SK-N-MC (cell line): Measurements from ENCODE around the gene CHAC1.

Experiments used
- DNase-seq: peaks from one replicate; pipeline ENCODE4 v3.0.0-alpha.2; 2011; ENCODE audit warnings: low read depth, low spot score
- H3K27ac ChIP-seq: fragments of 200-600 bp; sonication (generic); 2 replicates; pipeline ENCODE4 v1.5.1; 2016; ENCODE audit warnings: mixed run types
- H3K36me3 ChIP-seq: fragments of 200-600 bp; sonication (generic); 2 replicates; pipeline ENCODE4 v1.6.1; 2017; ENCODE audit warnings: antibody characterized with exemption, low read length, mixed read lengths; ENCODE audit not compliant: insufficient read depth
- H3K4me3 ChIP-seq: fragments of 200-600 bp; sonication (generic); 2 replicates; pipeline ENCODE4 v1.5.1; 2016
- H3K9ac ChIP-seq: fragments of 200-600 bp; sonication (generic); 2 replicates; pipeline ENCODE4 v1.8.0; 2017; ENCODE audit warnings: mixed run types, mixed read lengths; ENCODE audit not compliant: insufficient read length
- H3K9me3 ChIP-seq: fragments of 200-600 bp; sonication (generic); 2 replicates; pipeline ENCODE4 v1.6.1; 2017; ENCODE audit warnings: low read depth, mild to moderate bottlenecking, antibody characterized with exemption, low read length, moderate library complexity, mixed read lengths
- EZH2 ChIP-seq: fragments of 200-600 bp; sonication (generic); IDR thresholded peaks from one replicate; pipeline ENCODE4 v1.6.1; 2017; ENCODE audit warnings: antibody characterized with exemption
- FOXP2 ChIP-seq: optimal IDR thresholded peaks from 2 replicates; pipeline ENCODE3; 2011; ENCODE audit warnings: mild to moderate bottlenecking, moderate library complexity; ENCODE audit not compliant: insufficient read depth; ENCODE audit errors: extremely low read length, control extremely low read depth
- POLR2AphosphoS5 ChIP-seq: IDR thresholded peaks from 2 replicates; pipeline ENCODE4 v1.6.1; 2012; ENCODE audit warnings: mild to moderate bottlenecking, low read depth, low read length, borderline replicate concordance

Gene CHAC1

GRCh38 chr15:40932649-40933516 lies 20.4 kb upstream of the CHAC1 start:
- no peaks in the 10 kb centered on the region for H3K9me3 ChIP-seq
- no peak for DNase-seq
- no peak for TF ChIP-seq FOXP2
- no peak for TF ChIP-seq POLR2AphosphoS5
- no peaks in the 10 kb centered on the region for H3K36me3 ChIP-seq
- H3K27ac ChIP-seq: no peak overlapping the region
- no peak overlapping the region for H3K4me3 ChIP-seq
- no peak overlapping the region for H3K9ac ChIP-seq

DNA sequence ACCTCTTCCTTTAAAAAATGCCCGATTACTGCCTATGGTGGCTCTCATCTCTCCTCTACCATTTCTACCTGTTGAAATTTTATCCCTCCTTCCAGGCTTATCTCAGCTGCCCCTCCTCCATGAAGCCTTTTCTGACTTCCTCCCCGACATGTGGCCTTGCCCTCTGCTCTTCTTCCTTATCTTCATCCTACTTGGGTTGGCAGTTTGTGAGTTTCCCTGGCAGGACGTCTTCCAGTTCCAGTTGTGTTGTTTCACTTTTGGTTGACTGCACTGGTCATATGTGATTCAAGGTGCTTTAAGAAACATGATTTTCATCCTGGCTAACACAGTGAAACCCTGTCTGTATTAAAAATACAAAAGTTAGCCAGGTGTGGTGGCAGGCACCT lies 19.8 kb upstream of the CHAC1 start:
- H3K9me3 ChIP-seq: no peaks in the 10 kb centered on the region
- TF ChIP-seq FOXP2: no peak
- no peak for TF ChIP-seq EZH2
- TF ChIP-seq POLR2AphosphoS5: no peak
- H3K36me3 ChIP-seq: no peaks in the 10 kb centered on the region
- no peak for DNase-seq
- H3K4me3 ChIP-seq: no peak overlapping the region
- H3K9ac ChIP-seq: no peak overlapping the region
- H3K27ac ChIP-seq: no peak overlapping the region

DNA sequence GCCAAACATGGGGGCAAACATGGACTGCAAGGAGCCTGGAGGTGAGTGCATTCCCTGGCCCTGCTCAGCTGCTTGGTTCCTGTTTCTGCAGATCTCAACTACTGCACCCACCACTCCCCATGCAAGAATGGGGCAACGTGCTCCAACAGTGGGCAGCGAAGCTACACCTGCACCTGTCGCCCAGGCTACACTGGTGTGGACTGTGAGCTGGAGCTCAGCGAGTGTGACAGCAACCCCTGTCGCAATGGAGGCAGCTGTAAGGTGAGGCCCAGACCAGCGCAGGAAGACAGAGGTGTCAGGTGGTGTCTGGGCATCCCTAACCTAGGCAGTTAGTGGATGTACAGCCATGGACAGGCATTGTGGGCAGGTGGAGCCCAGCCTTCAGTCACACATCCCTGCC lies 18.8 kb upstream of the CHAC1 start:
- H3K36me3 ChIP-seq: no peaks in the 10 kb centered on the region
- TF ChIP-seq POLR2AphosphoS5 (no peak), FOXP2 (no peak), EZH2 (no peak)
- no peak overlapping the region for H3K27ac ChIP-seq
- DNase-seq: no peak
- no peak overlapping the region for H3K4me3 ChIP-seq
- H3K9ac ChIP-seq: no peak overlapping the region
- no peaks in the 10 kb centered on the region for H3K9me3 ChIP-seq

DNA sequence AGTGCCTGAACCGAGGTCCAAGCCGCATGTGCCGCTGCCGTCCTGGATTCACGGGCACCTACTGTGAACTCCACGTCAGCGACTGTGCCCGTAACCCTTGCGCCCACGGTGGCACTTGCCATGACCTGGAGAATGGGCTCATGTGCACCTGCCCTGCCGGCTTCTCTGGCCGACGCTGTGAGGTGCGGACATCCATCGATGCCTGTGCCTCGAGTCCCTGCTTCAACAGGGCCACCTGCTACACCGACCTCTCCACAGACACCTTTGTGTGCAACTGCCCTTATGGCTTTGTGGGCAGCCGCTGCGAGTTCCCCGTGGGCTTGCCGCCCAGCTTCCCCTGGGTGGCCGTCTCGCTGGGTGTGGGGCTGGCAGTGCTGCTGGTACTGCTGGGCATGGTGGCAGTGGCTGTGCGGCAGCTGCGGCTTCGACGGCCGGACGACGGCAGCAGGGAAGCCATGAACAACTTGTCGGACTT lies 17.0 kb upstream of the CHAC1 start:
- TF ChIP-seq EZH2 (no peak), POLR2AphosphoS5 (no peak), FOXP2 (no peak)
- DNase-seq: no peak
- H3K9ac ChIP-seq: no peak overlapping the region
- no peak overlapping the region for H3K4me3 ChIP-seq
- H3K27ac ChIP-seq: no peak overlapping the region
- no peaks in the 10 kb centered on the region for H3K9me3 ChIP-seq
- H3K36me3 ChIP-seq: no peaks in the 10 kb centered on the region

DNA sequence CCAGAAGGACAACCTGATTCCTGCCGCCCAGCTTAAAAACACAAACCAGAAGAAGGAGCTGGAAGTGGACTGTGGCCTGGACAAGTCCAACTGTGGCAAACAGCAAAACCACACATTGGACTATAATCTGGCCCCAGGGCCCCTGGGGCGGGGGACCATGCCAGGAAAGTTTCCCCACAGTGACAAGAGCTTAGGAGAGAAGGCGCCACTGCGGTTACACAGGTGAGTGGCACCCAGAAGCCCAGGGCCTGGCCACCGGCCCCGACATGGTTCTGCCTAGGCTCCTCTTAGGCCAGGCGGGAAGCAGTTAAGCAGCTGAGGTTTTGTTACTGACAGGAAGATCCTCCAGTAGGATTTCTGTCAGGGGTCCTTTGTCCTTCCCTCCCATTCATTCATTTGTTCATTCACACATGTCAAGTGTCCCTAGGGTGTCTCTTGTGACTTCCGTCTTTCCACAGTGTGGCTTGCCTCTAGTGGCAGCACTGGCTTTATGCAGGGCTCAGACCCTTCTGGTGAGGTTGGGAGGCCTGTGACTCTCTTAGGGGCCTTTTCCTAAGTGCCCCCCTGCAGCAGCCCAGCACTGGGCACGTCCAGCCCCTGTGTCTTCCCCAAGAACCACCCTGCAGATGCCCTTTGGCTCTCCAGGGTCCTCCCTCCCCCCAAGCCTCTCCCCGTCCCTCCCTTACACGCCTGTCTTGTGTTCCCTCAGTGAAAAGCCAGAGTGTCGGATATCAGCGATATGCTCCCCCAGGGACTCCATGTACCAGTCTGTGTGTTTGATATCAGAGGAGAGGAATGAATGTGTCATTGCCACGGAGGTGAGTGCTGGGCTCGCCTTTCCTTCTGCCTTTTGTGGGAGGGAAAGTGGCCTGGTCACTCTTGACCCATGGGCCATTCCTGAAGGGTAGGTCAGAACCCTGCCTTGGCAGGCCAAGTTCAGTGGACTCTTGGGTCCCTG lies 16.3 kb upstream of the CHAC1 start:
- no peak overlapping the region for H3K27ac ChIP-seq
- DNase-seq: no peak
- H3K36me3 ChIP-seq: no peaks in the 10 kb centered on the region
- no peak for TF ChIP-seq EZH2
- TF ChIP-seq FOXP2: no peak
- no peak for TF ChIP-seq POLR2AphosphoS5
- no peak overlapping the region for H3K9ac ChIP-seq
- no peak overlapping the region for H3K4me3 ChIP-seq
- H3K9me3 ChIP-seq: no peaks in the 10 kb centered on the region

GRCh38 chr15:40937762-40938535 lies 15.3 kb upstream of the CHAC1 start:
- no peak for DNase-seq
- no peak overlapping the region for H3K9ac ChIP-seq
- TF ChIP-seq POLR2AphosphoS5: no peak
- no peak for TF ChIP-seq EZH2
- TF ChIP-seq FOXP2: no peak
- no peak overlapping the region for H3K27ac ChIP-seq
- no peaks in the 10 kb centered on the region for H3K36me3 ChIP-seq
- H3K4me3 ChIP-seq: no peak overlapping the region
- H3K9me3 ChIP-seq: no peaks in the 10 kb centered on the region

GRCh38 chr15:40938536-40938870 lies 14.8 kb upstream of the CHAC1 start:
- no peak for TF ChIP-seq POLR2AphosphoS5
- TF ChIP-seq FOXP2: no peak
- TF ChIP-seq EZH2: no peak
- Histone ChIP-seq H3K36me3 (no peaks in the 10 kb centered on the region), H3K9ac (no peak overlapping the region), H3K9me3 (no peaks in the 10 kb centered on the region), H3K4me3 (no peak overlapping the region), H3K27ac (no peak overlapping the region)
- DNase-seq: no peak

GRCh38 chr15:40940296-40940801 lies 12.9 kb upstream of the CHAC1 start:
- H3K9ac ChIP-seq: no peak overlapping the region
- no peak for DNase-seq
- H3K27ac ChIP-seq: no peak overlapping the region

More at GRCh38 chr15:40940296-40940801, 12.9 kb upstream of the CHAC1 start:
- H3K36me3 ChIP-seq: no peaks in the 10 kb centered on the region
- TF ChIP-seq POLR2AphosphoS5 (no peak), EZH2 (no peak), FOXP2 (no peak)
- H3K9me3 ChIP-seq: no peaks in the 10 kb centered on the region
- H3K4me3 ChIP-seq: no peak overlapping the region
